Measurements from ENCODE around the gene XAB2. TPM values are rescaled to one million over a fixed set of nuclear protein-coding genes. Genes with fewer than 3 reads are reported as not detected.

Gene XAB2
- total RNA-seq, 1 experiment from 2014 or later = 48.0 TPM

- no peak overlapping the region for H3K9ac ChIP-seq (ENCODE audit: extremely low read depth, insufficient read length, low read length)
Observed at GRCh38 chr19:7602935-7603497, 26.3 kb downstream of the XAB2 start.

More at GRCh38 chr19:7602935-7603497, 26.3 kb downstream of the XAB2 start:
- Histone ChIP-seq H4K5ac (ENCODE audit: insufficient read length, low read depth, low read length) (no peak overlapping the region), H3K27me3 (ENCODE audit: insufficient read depth, low read length) (no peaks in the 10 kb centered on the region), H3K14ac (ENCODE audit: insufficient read depth, low read length) (no peak overlapping the region), H2BK5ac (ENCODE audit: insufficient read length, low read length) (no peak overlapping the region), H3K4me2 (ENCODE audit: insufficient read depth, insufficient read length, low read length) (no peak overlapping the region), H3K4ac (ENCODE audit: low read depth, low read length) (no peak overlapping the region), H3K27ac (ENCODE audit: insufficient read length, low read depth, low read length) (no peak overlapping the region), H4K8ac (replicated peaks; ENCODE audit: insufficient read length, low read depth, low read length) (no peak overlapping the region), H2BK120ac (ENCODE audit: low read depth, low read length, poor library complexity, severe bottlenecking) (no peak overlapping the region), H3K79me2 (ENCODE audit: insufficient read depth, low read length) (no peaks in the 10 kb centered on the region), H2AFZ (ENCODE audit: low read length) (no peak overlapping the region), H3T11ph (ENCODE audit: low read length) (no peak overlapping the region), H3K23ac (ENCODE audit: insufficient read length, low read depth, low read length) (no peak overlapping the region), H3K9me3 (ENCODE audit: control insufficient read depth, low read depth, low read length) (no peaks in the 10 kb centered on the region), H3K18ac (ENCODE audit: insufficient read length, low read depth, low read length) (no peak overlapping the region), H2BK12ac (ENCODE audit: insufficient read length, low read depth, low read length) (no peak overlapping the region), H2BK20ac (ENCODE audit: low read depth, low read length, poor library complexity, severe bottlenecking) (no peak overlapping the region), H3K23me2 (ENCODE audit: insufficient read length, low read depth, low read length, poor library complexity, severe bottlenecking) (no peaks in the 10 kb centered on the region), H3K4me1 (ENCODE audit: insufficient read depth, low read length) (no peaks in the 10 kb centered on the region; the same call in 1 of the 2 replicates), H2AK5ac (ENCODE audit: insufficient read length, low read length) (no peak overlapping the region), H4K20me1 (ENCODE audit: control insufficient read depth, insufficient read depth, insufficient read length) (no peaks in the 10 kb centered on the region), H3K56ac (ENCODE audit: insufficient read length, low read depth, low read length) (no peak overlapping the region), H4K91ac (ENCODE audit: insufficient read length, low read depth, low read length) (no peak overlapping the region), H2BK15ac (ENCODE audit: low read depth, low read length) (no peak overlapping the region), H3K79me1 (ENCODE audit: insufficient read depth, low read depth, low read length, poor library complexity, severe bottlenecking) (peaks cover 5% of the 10 kb centered on the region)
- H3K27ac Mint-ChIP-seq = peak overlapping the region in 1 of 3 experiments; percentile 75; a peak in 1 of 7 replicates
- peaks cover 8 to 23% (median 18%) of the 10 kb centered on the region in 3 experiments for H3K36me3 Mint-ChIP-seq (ENCODE audit: insufficient read depth in 1 of 3, low read depth in 3 of 3)
- DNase-seq = no peak
- no CpG with 5 or more reads among the region's 11 CpGs for WGBS (ENCODE audit: extremely low coverage, insufficient read length, low lambda C conversion rate)
- peaks cover 1% of the 10 kb centered on the region; the same call in 1 of the 2 replicates for H3K27me3 Mint-ChIP-seq (ENCODE audit: low read depth)
- TF ChIP-seq CTCF (conservative IDR thresholded peaks at IDR 0.05) = no peak
- peaks cover 8 to 26% of the 10 kb centered on the region in 2 experiments for H3K4me1 Mint-ChIP-seq
- peaks cover 0 to 2% of the 10 kb centered on the region in 2 experiments; a peak in 1 of 5 replicates for H3K9me3 Mint-ChIP-seq
- H3K4me3 Mint-ChIP-seq = no peak overlapping the region

All from H9 (cell line).